ENCODE results near the gene CPOX.
A peak's percentile ranks its signal among the peaks of the same experiment; 100 is the strongest.
"Not testable (repeated sequence)": the region's sequence is repeated elsewhere in the genome, so short reads cannot be mapped to it uniquely, and the experiment has no call there.

CPOX gene
- total RNA-seq = 16.2 to 58.9 reads per million in 2 donors

DNA sequence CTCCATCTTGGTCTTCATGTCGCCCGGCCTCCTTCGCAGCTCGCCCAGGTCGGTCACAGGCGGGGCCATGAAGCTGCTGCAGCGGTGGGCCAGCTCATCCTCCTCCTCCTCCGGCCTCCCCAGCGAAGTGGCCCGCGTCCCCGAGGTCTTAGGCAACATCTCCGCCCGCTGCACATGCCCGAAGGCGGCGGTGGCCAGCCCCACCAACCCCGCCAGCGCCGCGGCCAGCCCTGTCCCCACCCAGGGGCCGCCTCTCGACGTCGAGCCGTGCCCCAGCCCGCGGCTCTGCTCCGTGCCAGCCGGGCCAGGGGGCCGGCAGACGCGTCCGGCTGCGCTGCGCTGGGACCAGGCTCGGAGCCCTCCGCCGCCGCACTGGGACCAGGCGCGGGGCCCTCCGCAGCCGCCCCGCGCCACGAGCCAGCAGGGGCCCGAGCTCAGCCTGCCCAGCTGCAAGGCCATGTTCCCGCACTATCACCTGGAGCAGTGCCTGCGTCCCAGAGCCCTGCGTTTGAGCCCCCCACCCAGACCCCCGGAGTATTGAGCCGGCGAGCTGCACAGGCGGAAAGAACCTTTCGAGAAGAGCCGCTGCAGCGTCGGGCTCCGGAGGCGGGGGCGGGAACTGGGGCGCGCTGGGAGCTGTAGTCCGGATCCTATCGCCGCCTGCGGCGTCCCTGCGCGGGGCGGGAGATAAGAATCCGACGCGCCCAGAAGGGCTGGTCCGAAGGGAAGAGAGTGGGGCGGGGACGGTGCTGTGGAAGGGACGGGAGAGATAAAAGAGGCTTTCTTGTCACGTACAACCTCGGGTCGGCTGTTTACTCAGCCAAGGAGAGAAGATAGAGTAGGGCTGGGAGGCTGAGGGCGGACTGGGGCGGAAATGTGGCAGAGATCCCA is at the start of gene CPOX:
CPOX (minus strand) TSS at position 566 of the 891 bp plus-strand sequence; CDS start at position 459, 107 bp downstream.
- DNase-seq = peak; percentile 72

- DNase-seq = not testable (repeated sequence)
Observed at GRCh38 chr3:98642769-98643168, 49.4 kb upstream of the CPOX start.

- DNase-seq = not testable (repeated sequence)
Observed at GRCh38 chr3:98641756-98642155, 48.3 kb upstream of the CPOX start.

DNA sequence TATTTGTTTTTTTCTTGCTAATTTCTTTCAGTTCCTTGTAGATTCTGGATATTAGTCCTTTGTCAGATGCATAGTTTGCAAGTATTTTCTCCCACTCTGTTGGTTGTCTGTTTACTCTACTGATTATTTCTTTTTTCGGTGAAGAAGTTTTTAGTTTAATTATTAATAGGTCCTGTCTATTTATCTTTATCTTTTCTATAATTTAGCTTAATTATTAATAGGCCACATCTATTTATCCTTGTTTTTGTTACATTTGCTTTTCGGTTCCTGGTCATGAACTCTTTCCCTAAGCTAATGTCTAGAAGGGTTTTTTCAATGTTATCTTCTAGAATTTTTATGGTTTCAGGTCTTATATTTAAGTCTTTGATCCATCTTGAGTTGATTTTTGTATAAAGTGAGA is 45.1 kb upstream of the CPOX start:
- DNase-seq = not testable (repeated sequence)

- no peak for DNase-seq
Observed at GRCh38 chr3:98630416-98630815, 37.0 kb upstream of the CPOX start.

DNA sequence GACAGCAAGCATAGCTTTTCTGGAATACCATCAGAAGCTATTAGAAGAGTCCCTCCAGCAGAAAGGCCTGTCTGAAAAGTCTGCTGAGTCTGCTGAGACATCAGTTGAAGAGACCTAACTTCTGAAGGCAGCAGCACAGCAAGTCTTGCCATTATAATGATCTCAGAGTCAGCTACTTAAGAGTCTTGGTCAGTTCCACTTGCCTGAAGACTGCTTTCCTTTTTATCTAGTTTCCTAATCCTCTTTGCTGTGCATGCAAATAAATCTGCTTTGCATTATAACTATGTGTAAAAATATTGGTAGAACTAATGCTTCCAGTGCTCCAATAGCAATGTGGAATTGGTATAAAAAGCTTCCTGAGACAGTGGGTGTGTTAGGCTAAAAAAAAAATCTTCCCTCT is 34.9 kb upstream of the CPOX start:
- no peak for DNase-seq

DNA sequence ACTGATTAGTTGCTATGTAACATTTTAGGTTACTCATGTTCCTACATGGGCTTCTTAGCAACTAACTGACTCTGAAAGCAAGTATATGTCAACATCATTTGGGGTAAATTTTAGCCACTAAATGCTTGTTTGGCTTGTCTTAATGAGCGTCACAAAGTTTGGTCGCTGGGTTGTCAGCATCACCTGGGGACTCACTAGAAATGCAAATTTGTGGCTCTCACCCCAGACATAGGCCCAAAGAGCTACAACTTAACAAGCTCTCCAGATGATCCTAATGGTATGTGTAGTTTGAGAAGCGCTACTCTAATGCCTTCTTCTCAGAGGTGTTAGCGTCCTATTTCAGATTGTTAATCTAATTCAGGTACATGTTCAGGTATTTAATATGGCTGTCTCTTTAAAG is 32.7 kb upstream of the CPOX start:
- no peak for DNase-seq

GRCh38 chr3:98623572-98624280 is 30.3 kb upstream of the CPOX start:
- no peak for DNase-seq

DNA sequence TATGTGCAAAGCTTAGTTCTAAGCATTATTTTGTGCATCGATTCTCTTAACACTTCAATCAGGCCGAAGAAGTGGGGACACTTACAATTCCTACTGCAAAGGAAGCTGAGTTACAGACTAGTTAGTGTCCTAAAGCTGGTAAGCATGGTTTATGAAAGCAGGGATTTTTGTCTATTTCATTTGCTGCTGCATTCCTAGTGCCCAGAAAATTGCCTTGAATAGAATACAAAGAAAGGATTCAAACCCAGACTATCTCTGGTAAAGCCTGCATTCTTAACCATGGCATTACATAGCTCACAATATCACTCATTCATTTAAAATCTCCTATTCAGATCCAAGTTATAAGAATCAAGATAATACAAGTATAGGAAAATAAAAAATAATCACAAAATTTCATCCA is 24.4 kb upstream of the CPOX start:
- DNase-seq = no peak

- DNase-seq = no peak
Observed at GRCh38 chr3:98613616-98614015, 20.2 kb upstream of the CPOX start.

GRCh38 chr3:98612996-98613517 is 19.6 kb upstream of the CPOX start:
- DNase-seq = no peak

DNA sequence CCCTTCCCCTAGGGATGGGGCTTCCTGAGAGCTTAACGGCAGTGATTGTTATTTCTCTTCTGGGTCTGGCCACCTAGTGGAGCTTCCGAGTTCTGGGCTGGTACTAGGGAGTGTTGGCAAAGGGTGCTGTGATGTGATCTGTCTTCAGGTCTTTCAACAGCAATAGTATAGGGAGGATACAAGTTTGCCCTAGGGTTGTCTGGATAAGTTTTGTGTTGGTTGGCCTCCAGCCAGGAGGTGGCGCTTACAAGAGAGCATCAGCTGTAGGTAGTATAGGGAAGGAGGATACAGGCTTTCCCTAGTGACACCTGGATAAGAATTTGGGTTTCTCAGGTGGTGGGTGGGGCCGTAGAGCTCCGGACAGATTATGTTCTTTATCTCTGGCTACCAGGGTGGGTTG is 19.2 kb upstream of the CPOX start:
- no peak for DNase-seq

DNA sequence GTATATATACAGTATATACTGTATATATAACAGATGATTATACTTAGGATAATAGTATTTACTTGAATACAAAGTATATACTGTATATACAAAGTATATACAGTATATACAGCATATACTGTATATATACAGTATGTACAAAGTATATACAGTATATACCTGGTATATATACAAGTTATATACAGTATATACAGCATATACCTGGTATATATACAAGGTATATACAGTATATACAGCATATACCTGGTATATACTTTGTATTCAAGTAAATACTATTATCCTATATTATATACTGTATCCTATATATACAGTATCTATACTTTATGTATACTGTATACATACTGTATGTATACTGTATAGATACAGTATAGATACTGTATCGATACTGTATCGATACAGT is 14.6 kb upstream of the CPOX start:
- DNase-seq = no peak

- DNase-seq = no peak
Observed at GRCh38 chr3:98603580-98603979, 10.2 kb upstream of the CPOX start.

- no peak for DNase-seq
Observed at GRCh38 chr3:98602078-98602678, 8.8 kb upstream of the CPOX start.

- DNase-seq = no peak
Observed at GRCh38 chr3:98601180-98601579, 7.8 kb upstream of the CPOX start.

DNA sequence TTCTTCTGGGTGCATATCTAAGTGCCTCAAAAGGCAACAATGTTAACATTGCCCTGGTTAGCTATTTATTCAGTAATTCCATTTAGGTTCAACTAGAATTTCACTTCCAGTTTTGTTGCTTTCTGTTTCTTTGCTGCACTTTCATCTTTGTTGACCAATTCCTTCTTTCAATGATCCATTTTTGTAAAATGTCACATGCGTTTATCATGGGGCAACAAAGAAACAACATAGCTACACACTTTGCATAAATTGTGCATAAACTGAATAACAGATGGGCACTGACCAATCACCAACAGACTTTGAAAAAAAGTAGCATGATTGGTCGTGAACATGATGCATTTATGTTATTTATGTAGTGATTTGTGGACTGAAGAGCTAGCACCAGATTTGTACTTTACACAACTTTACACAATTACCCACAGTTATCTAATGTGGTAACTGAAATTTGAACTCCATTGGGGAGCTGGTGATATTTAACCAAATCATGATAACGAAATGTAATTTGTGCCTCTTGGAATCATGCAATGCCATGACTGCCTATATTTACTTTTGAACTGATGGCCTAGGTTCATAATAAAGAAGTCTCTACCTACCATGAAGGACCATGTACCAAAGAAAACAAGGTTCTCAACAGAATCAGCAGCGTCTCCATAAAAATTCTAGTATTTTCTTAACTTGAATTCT is 7.1 kb upstream of the CPOX start:
- no peak for DNase-seq

DNA sequence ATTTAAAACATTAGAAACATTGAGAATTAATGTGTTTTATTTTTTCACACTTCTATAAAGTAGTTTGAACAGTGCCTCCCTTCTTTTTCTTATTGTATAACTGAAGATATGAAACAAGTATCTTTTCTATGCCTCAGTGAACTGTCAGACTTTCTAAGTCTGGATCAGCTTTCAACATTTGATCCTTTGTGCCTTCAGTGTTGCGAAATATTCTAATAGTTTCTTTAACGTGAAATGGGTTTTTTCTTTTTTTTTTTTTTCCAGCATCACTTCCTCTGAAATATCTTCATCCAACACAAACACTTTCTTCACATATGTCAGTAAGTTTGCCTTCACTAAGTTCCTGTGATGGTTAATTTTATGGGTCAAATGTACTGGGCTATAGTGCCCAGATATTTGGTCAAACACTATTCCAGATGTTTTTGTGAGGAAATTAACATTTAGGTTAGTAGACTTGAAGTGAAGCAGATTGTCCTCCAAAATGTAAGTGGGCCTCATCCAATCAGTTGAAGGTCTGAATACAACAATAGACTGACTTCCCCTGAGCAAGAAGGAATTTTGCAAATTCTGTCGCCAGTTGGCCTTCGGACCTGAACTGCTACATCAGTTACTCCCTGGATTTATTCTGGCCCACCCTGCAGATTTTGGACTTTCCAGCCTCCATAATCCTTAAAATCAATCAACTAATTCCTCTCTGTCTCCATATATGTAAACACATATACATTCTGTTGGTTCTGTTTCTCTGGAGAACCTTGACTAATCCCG is 6.4 kb upstream of the CPOX start:
- no peak for DNase-seq

DNA sequence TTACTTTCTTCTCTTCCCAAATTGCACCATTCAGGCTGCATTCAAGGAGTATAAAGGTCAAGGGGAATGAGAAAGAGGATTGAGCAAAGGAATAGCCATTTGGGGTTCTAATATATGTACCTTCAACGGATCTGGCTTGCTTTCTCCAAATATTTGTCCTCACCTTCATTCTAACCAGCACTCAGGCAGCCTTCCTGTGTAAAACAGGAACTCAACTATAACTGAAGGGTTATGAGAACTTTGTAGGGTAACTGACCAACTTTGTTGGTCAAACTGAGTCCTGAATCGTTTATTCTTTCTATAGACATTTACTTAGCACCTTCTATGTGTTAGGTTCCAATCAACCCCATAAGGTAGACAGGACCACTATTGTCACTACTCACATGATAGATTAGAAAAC is 5.1 kb upstream of the CPOX start:
- DNase-seq = no peak

DNA sequence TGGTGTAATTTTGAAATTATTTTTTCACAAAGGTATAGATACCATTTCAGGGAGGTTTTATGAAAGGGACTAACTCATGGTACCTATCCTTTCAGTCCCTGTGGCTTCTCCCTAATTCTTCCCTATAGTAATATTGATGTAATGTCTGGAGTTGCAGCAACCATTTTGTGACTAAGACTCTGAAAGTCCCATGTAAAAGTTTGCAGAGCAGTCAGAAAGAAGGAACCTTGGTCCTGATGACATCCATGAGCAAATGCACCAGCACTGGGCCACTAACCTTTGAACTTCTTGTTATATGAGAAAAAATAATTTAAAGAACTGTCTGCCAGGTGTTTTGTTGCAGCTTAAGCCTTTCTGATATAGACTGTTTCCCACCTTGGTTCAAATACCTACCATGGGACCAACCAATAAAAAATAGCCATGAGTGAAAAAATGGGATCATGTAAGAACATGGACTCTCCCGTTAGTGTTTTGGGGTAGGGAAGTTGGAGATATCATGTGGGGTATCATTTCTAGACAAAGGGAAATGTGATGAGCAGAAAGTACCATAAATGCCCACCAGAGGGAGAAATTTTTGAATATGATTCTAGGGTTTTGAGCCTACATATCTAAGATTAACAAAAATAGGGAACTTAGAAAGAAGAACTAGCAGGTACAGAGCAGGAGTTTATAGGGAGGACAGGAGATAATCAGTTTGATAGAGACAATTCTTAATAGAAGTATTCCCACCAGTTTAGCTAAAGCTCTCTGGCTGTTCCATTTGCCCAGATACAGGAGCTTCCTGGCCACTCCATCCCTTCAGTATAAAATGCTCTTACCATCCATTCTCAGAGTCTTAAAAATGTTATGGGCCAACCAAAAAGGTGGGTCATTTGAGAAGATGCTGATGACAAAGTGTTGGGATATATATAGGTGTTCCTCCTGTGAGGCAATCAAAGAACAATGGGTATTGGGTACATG is 3.4 kb upstream of the CPOX start:
- DNase-seq = no peak

DNA sequence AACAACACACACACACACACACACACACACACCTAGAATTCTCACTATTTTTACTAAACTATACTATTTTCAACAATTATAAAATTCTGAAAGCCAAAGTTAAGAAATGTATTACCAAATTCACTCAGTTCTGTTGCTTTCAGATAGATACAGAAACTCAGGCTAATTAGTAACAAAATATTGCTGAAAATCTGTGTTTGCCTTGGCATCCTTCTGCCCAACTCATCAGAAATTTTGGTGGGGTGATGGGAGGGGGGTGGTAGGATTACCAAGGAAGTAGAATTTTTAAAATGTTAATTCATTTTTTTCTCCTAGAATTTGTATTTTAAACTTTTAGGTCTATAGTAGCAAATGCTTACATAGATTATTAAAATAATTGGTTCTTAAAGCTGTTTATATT is 2.7 kb upstream of the CPOX start:
- DNase-seq = no peak
